Trophoblast cell (in vitro differentiated cells and primary cell): ENCODE results near the gene SEMA6C.

Experiments
- DNase-seq, 2 donors: peaks; one replicate each; pipeline ENCODE4 v3.0.0-alpha.2; 2016
- H2AFZ ChIP-seq: 2 replicates; pipeline ENCODE4 v1.6.1; 2013; ENCODE audit warnings: low read length, moderate library complexity, mild to moderate bottlenecking; ENCODE audit not compliant: insufficient read depth, poor library complexity
- H2AK5ac ChIP-seq: 2 replicates; pipeline ENCODE4 v1.6.1; 2013; ENCODE audit warnings: mild to moderate bottlenecking, low read length
- H2BK120ac ChIP-seq: 2 replicates; pipeline ENCODE4 v1.6.1; 2013; ENCODE audit warnings: low read length, mild to moderate bottlenecking, moderate library complexity; ENCODE audit not compliant: insufficient read depth, poor library complexity
- H2BK12ac ChIP-seq: 2 replicates; pipeline ENCODE4 v1.6.1; 2013; ENCODE audit warnings: mild to moderate bottlenecking, low read length, moderate library complexity
- H2BK5ac ChIP-seq: 2 replicates; pipeline ENCODE4 v1.6.1; 2013; ENCODE audit warnings: low read length, low read depth, moderate library complexity, mild to moderate bottlenecking; ENCODE audit not compliant: poor library complexity
- H3K14ac ChIP-seq: 2 replicates; pipeline ENCODE4 v1.6.1; 2013; ENCODE audit warnings: mild to moderate bottlenecking, low read length
- H3K18ac ChIP-seq: 2 replicates; pipeline ENCODE4 v1.6.1; 2013; ENCODE audit warnings: mild to moderate bottlenecking, low read length
- H3K23ac ChIP-seq: 2 replicates; pipeline ENCODE4 v1.6.1; 2013; ENCODE audit warnings: low read length
- H3K27ac ChIP-seq: 2 replicates; pipeline ENCODE4 v1.5.1; 2013; ENCODE audit warnings: low read depth, mild to moderate bottlenecking, inconsistent platforms, low read length, moderate library complexity
- H3K27me3 ChIP-seq: 2 replicates; pipeline ENCODE4 v1.6.1; 2013; ENCODE audit warnings: inconsistent platforms, mild to moderate bottlenecking, low read length, moderate library complexity; ENCODE audit not compliant: insufficient read depth
- H3K36me3 ChIP-seq, 2 experiments: 1 replicate in 1 of 2; 2 replicates in 1 of 2; pipeline ENCODE4 v1.6.1; 2013; ENCODE audit warnings: low read length in 2 of 2, mild to moderate bottlenecking in 2 of 2, moderate library complexity in 1 of 2; ENCODE audit not compliant: insufficient read depth in 2 of 2, control insufficient read depth in 1 of 2
- H3K4ac ChIP-seq: 2 replicates; pipeline ENCODE4 v1.6.1; 2013; ENCODE audit warnings: low read depth, mild to moderate bottlenecking, low read length, moderate library complexity
- H3K4me1 ChIP-seq, 2 experiments: 1 replicate in 1 of 2; 2 replicates in 1 of 2; pipeline ENCODE4 v1.6.1; 2013; ENCODE audit warnings: low read length in 2 of 2, mild to moderate bottlenecking in 2 of 2, moderate library complexity in 1 of 2; ENCODE audit not compliant: insufficient read depth in 2 of 2, control insufficient read depth in 1 of 2
- H3K4me2 ChIP-seq: 2 replicates; pipeline ENCODE4 v1.6.1; 2013; ENCODE audit warnings: inconsistent platforms, mild to moderate bottlenecking, low read length, moderate library complexity
- H3K4me3 ChIP-seq: 2 replicates; pipeline ENCODE4 v1.5.1; 2013; ENCODE audit warnings: mild to moderate bottlenecking, low read depth, low read length, inconsistent platforms
- H3K79me1 ChIP-seq: one replicate; pipeline ENCODE4 v1.6.1; 2013; ENCODE audit warnings: low read length
- H3K79me2 ChIP-seq: 2 replicates; pipeline ENCODE4 v1.6.1; 2013; ENCODE audit warnings: low read length, mild to moderate bottlenecking; ENCODE audit not compliant: control insufficient read depth, insufficient read depth, poor library complexity
- H3K9ac ChIP-seq: 2 replicates; pipeline ENCODE4 v1.6.1; 2013; ENCODE audit warnings: mild to moderate bottlenecking, low read length
- H3K9me3 ChIP-seq: 2 replicates; pipeline ENCODE4 v1.6.1; 2013; ENCODE audit warnings: low read depth, mild to moderate bottlenecking, control low read depth, inconsistent platforms, low read length; ENCODE audit not compliant: insufficient read depth
- H4K12ac ChIP-seq: 2 replicates; pipeline ENCODE4 v1.6.1; 2013; ENCODE audit warnings: low read depth, mild to moderate bottlenecking, low read length, moderate library complexity
- H4K8ac ChIP-seq: 2 replicates; pipeline ENCODE4 v1.6.1; 2013; ENCODE audit warnings: low read depth, mild to moderate bottlenecking, low read length, moderate library complexity
- H4K91ac ChIP-seq: one replicate; pipeline ENCODE4 v1.6.1; 2013; ENCODE audit warnings: low read depth, mild to moderate bottlenecking, low read length, moderate library complexity
- WGBS: extraction: QIAGEN DNeasy Blood & Tissue Kit; methylation state at CpG from one replicate; pipeline ENCODE4 v1.1.7; 2013; ENCODE audit warnings: missing lambda C conversion rate; ENCODE audit not compliant: insufficient read length, insufficient coverage; ENCODE audit errors: extremely low coverage; 5-methylcytosine and 5-hydroxymethylcytosine counted together

The SEMA6C gene

DNA sequence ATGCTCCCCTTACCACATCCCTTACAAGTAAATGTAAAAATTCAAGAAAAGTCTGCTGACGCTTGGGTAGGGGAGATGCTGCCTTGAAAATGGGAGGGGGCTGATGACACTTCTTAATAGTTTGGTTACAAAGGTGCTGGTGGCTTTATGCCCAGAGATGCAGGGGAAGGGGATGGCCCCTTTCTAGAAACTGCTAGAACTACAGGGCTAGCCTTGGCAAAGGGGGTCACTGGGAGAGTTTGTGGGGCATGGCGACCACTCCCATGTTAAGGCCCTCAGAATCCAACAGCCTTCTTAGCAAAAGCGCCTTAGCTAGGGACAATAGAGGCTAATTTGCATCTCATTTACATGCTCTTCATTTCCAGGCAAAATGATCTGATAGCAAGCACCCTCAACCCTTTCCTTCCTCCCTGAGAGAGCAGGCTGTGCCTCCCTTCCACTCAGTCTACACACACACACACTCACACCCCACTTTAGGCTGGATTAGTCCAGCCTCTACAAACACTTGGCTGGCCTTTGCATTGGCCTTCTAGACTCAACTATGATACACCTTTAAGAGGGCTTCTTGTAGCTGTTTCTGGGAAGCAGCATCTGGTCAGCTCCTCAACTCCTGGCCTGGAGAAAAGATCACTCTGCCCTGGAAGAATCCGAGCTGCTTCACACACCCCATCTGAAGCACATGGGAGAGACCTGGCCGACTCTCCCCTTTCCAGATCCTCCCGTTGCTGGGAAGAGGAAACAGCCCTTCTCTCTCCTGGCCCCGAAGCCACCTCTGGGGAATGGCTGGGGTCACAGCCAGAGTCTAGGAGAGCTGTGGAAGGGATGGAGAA, 1.7 kb downstream of the SEMA6C start:
- H3K9me3 ChIP-seq = no peaks in the 10 kb centered on the region
- peaks cover 2% of the 10 kb centered on the region for H3K79me1 ChIP-seq
- H3K79me2 ChIP-seq = no peaks in the 10 kb centered on the region
- H3K27me3 ChIP-seq = peaks cover 16% of the 10 kb centered on the region
- H3K4me1 ChIP-seq = peaks cover 8 to 15% of the 10 kb centered on the region in 2 experiments
- H4K8ac ChIP-seq = no peak overlapping the region
- no peak overlapping the region for H3K4me3 ChIP-seq
- H2BK5ac ChIP-seq = no peak overlapping the region
- H3K23ac ChIP-seq = no peak overlapping the region
- no peak overlapping the region for H3K27ac ChIP-seq
- no CpG with 5 or more reads among the region's 7 CpGs for WGBS
- H2AK5ac ChIP-seq = no peak overlapping the region
- no peaks in the 10 kb centered on the region for H3K36me3 ChIP-seq
- H3K14ac ChIP-seq = no peak overlapping the region
- no peak overlapping the region for H4K12ac ChIP-seq
- H2BK120ac ChIP-seq = no peak overlapping the region
- no peak overlapping the region for H4K91ac ChIP-seq
- H3K9ac ChIP-seq = no peak overlapping the region
- DNase-seq = no peak
- no peak overlapping the region for H2BK12ac ChIP-seq
- H3K18ac ChIP-seq = no peak overlapping the region
- no peak overlapping the region for H3K4ac ChIP-seq
- H3K4me2 ChIP-seq = no peak overlapping the region
- H2AFZ ChIP-seq = no peak overlapping the region

DNA sequence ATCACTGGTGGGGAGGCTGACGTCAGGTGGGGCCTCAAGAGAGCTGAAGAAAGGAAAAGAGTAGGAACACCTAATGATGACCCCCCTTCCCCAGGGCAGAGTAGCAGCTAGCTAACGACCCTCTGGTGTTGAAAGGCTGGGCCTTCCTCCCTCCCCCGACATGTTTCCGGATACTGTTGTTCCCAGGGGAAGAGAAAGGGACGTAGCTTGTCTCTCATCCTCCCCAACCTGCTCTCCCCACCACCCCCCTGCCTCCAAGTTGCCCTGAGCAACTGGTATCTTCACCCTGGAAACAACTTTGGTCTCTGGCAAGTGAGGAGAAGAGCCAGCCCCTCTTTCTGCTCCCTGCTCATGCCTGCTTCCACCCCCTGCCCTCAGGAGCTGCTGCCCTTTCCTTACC, 2.4 kb downstream of the SEMA6C start:
- Histone ChIP-seq H2AFZ (no peak overlapping the region), H3K4me2 (no peak overlapping the region), H3K4ac (no peak overlapping the region), H3K36me3 (no peaks in the 10 kb centered on the region), H2AK5ac (no peak overlapping the region), H4K91ac (no peak overlapping the region), H3K4me1 (peaks cover 8 to 15% of the 10 kb centered on the region in 2 experiments), H4K8ac (no peak overlapping the region), H3K79me1 (peaks cover 2% of the 10 kb centered on the region), H2BK120ac (no peak overlapping the region), H3K79me2 (no peaks in the 10 kb centered on the region), H3K4me3 (no peak overlapping the region), H3K27me3 (peaks cover 16% of the 10 kb centered on the region), H2BK5ac (no peak overlapping the region), H4K12ac (no peak overlapping the region), H3K9me3 (no peaks in the 10 kb centered on the region), H3K14ac (no peak overlapping the region), H2BK12ac (no peak overlapping the region), H3K23ac (no peak overlapping the region), H3K18ac (no peak overlapping the region), H3K27ac (no peak overlapping the region), H3K9ac (no peak overlapping the region)
- DNase-seq = no peak
- whole genome bisulfite sequencing = no CpG with 5 or more reads among the region's 5 CpGs

DNA sequence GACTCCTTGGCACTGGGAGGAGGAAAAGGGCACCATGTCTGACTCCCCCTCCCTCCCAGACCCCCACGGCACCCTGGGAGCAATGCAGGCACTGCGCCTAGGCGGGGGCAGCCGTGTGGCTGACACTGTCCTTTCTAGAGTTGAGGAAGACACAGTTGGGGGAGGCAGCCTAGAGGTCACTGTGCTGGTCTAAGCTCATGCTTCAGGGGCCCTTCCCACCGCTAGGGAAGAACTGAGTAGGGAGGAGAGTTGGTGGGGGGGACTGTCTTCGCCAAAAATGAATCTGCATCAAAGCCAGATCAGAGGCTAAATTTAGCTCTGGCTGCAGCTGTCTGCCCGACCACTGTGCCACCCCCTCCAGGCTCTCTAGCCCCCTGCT, 3.4 kb downstream of the SEMA6C start:
- Histone ChIP-seq H4K8ac (no peak overlapping the region), H3K4ac (no peak overlapping the region)

DNA sequence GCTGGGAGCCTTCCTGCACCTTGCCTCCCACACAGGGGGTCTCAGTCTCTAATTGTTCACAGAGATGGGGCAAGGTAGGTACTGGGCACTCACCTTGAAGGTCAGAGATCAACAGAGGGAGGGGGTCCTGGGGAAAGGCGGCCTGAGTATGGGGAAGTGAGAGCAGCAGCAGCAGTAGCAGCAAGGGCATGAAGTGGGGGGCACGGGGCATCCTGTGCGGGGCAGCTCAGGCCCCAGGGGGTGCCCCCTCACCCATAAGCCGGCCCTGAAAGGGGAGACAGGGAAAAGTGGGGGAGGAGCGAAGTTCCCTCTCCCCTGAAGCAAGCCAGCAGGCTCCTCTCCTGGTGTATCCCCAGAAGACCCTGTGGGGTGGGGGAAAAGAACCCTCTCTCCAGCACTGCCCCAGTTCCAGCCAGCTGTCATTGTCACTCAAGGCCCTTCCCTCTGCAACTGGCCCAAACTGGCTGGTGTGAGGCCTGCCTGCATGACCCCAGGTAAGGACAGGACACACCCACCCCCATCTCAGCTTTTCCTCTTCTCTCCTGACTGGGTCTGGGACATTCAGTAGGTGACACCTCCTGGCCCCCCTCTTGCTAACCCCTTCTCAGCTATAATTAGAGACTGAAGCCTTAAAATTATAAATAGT, 3.9 kb downstream of the SEMA6C start:
- H3K14ac ChIP-seq = no peak overlapping the region
- WGBS = no CpG with 5 or more reads among the region's 5 CpGs

More for the DNA sequence above, 3.4 kb downstream of the SEMA6C start:
- Histone ChIP-seq H4K91ac (no peak overlapping the region), H3K14ac (no peak overlapping the region), H3K4me1 (peaks cover 8 to 15% of the 10 kb centered on the region in 2 experiments), H3K79me1 (peaks cover 2% of the 10 kb centered on the region), H3K9me3 (no peaks in the 10 kb centered on the region), H4K12ac (no peak overlapping the region), H3K4me2 (no peak overlapping the region), H3K79me2 (no peaks in the 10 kb centered on the region), H3K18ac (no peak overlapping the region), H2BK12ac (no peak overlapping the region), H3K36me3 (no peaks in the 10 kb centered on the region), H2AFZ (no peak overlapping the region), H3K27ac (no peak overlapping the region), H3K23ac (no peak overlapping the region), H2BK120ac (no peak overlapping the region), H3K4me3 (no peak overlapping the region), H3K9ac (no peak overlapping the region), H2BK5ac (no peak overlapping the region), H3K27me3 (peaks cover 16% of the 10 kb centered on the region), H2AK5ac (no peak overlapping the region)
- WGBS = no CpG with 5 or more reads among the region's 7 CpGs
- DNase-seq = no peak

More for the DNA sequence above, 3.9 kb downstream of the SEMA6C start:
- Histone ChIP-seq H2AK5ac (no peak overlapping the region), H3K18ac (no peak overlapping the region), H3K4me3 (no peak overlapping the region), H3K4me2 (no peak overlapping the region), H2BK12ac (no peak overlapping the region), H4K8ac (no peak overlapping the region), H3K9me3 (no peaks in the 10 kb centered on the region), H3K27ac (no peak overlapping the region), H4K91ac (no peak overlapping the region), H3K23ac (no peak overlapping the region), H3K4ac (no peak overlapping the region), H3K79me2 (no peaks in the 10 kb centered on the region), H2BK120ac (no peak overlapping the region), H3K4me1 (peaks cover 8 to 15% of the 10 kb centered on the region in 2 experiments), H3K9ac (no peak overlapping the region), H4K12ac (no peak overlapping the region), H3K36me3 (no peaks in the 10 kb centered on the region), H3K79me1 (peaks cover 2% of the 10 kb centered on the region), H3K27me3 (peaks cover 16% of the 10 kb centered on the region), H2BK5ac (no peak overlapping the region), H2AFZ (no peak overlapping the region)
- DNase-seq = no peak
